ENCODE results near the gene MAP3K5. TPM values are rescaled to one million over a fixed set of nuclear protein-coding genes. Genes with fewer than 3 reads are reported as not detected.

Gene MAP3K5
- total RNA-seq, 4 donors from 2014 or later: 16.2 to 52.7 (median 34.8) TPM

- DNase-seq: no peak
- Histone ChIP-seq H3K27me3 (no peaks in the 10 kb centered on the region), H3K9me3 (no peaks in the 10 kb centered on the region), H3K4me3 (no peak overlapping the region), H3K4me1 (peaks cover 0 to 11% (median 7%) of the 10 kb centered on the region in 4 donors), H3K27ac (no peak overlapping the region), H3K36me3 (peaks cover 0 to 8% (median 3%) of the 10 kb centered on the region in 4 donors)
- WGBS, 2 donors (ENCODE audit: low coverage in 1 of 2): 86 to 87% methylated on average over 2 to 5 of the region's 5 CpGs
- intact Hi-C loops (cut with DNase I; ENCODE audit: low total_unique reads) (no loop called here), in situ Hi-C loops (cut with MboI; ENCODE audit: low pct_ligation_motif_present in 1 of 4, low pct_unique_long_range_greater_than_20kb in 1 of 4, low sequenced_read_pairs in 3 of 4) (loop anchor here in 3 of 4 donors (5.0 to 10.0 kb wide), 3 partner anchors 56 to 154 kb away; partner anchors contain the start of gene MAP3K5 (in 2 of the 3))
- no peak for TF ChIP-seq POLR2A (IDR thresholded peaks at IDR 0.05)
- TF ChIP-seq EP300 (IDR thresholded peaks at IDR 0.05; ENCODE audit: low read depth): no peak
- no peak for TF ChIP-seq POLR2AphosphoS5 (IDR thresholded peaks at IDR 0.05)
- no peak for TF ChIP-seq CTCF (IDR thresholded peaks at IDR 0.05)
These were observed 152.0 kb downstream of the MAP3K5 start for GRCh38 chr6:136640132-136640915.

- Histone ChIP-seq H3K27me3 (no peaks in the 10 kb centered on the region), H3K4me1 (peaks cover 0 to 11% (median 7%) of the 10 kb centered on the region in 4 donors), H3K36me3 (peaks cover 0 to 15% (median 3%) of the 10 kb centered on the region in 4 donors), H3K9me3 (no peaks in the 10 kb centered on the region), H3K27ac (no peak overlapping the region), H3K4me3 (no peak overlapping the region)
- in situ Hi-C loops (cut with MboI; ENCODE audit: low pct_ligation_motif_present in 1 of 4, low pct_unique_long_range_greater_than_20kb in 1 of 4, low sequenced_read_pairs in 3 of 4): loop anchor here in 3 of 4 donors (5.0 to 10.0 kb wide), 3 partner anchors 55 to 155 kb away; partner anchors contain the start of gene MAP3K5 (in 2 of the 3)
- intact Hi-C loops (cut with DNase I; ENCODE audit: low total_unique reads): loop anchor here (10.0 kb wide), 1 partner anchor 225 kb away; no protein-coding TSS in a partner anchor
- DNase-seq: no peak
- WGBS, 2 donors (ENCODE audit: low coverage in 1 of 2): 69 to 78% methylated on average over 2 to 3 of the region's 3 CpGs
- no peak for TF ChIP-seq POLR2AphosphoS5 (IDR thresholded peaks at IDR 0.05)
- no peak for TF ChIP-seq POLR2A (IDR thresholded peaks at IDR 0.05)
- TF ChIP-seq CTCF (IDR thresholded peaks at IDR 0.05): no peak
- TF ChIP-seq EP300 (IDR thresholded peaks at IDR 0.05; ENCODE audit: low read depth): no peak
These were observed 152.6 kb downstream of the MAP3K5 start for GRCh38 chr6:136639702-136640101.

- Histone ChIP-seq H3K27ac (no peak overlapping the region), H3K9me3 (no peaks in the 10 kb centered on the region), H3K27me3 (no peaks in the 10 kb centered on the region), H3K4me3 (no peak overlapping the region), H3K36me3 (peaks cover 0 to 22% (median 3%) of the 10 kb centered on the region in 4 donors), H3K4me1 (no peaks in the 10 kb centered on the region)
- TF ChIP-seq CTCF (IDR thresholded peaks at IDR 0.05) (no peak), POLR2A (IDR thresholded peaks at IDR 0.05) (no peak), POLR2AphosphoS5 (IDR thresholded peaks at IDR 0.05) (no peak), EP300 (IDR thresholded peaks at IDR 0.05; ENCODE audit: low read depth) (no peak)
- DNase-seq: no peak
- WGBS, 2 donors (ENCODE audit: low coverage in 1 of 2): 92 to 100% methylated on average over 2 to 4 of the region's 4 CpGs
- intact Hi-C loops (cut with DNase I; ENCODE audit: low total_unique reads): loop anchor here (10.0 kb wide), 1 partner anchor 229 kb away; no protein-coding TSS in a partner anchor
- in situ Hi-C loops (cut with MboI; ENCODE audit: low pct_ligation_motif_present in 1 of 4, low pct_unique_long_range_greater_than_20kb in 1 of 4, low sequenced_read_pairs in 3 of 4): no loop called here
These were observed 156.7 kb downstream of the MAP3K5 start for GRCh38 chr6:136635615-136636014.

- in situ Hi-C loops (cut with MboI; ENCODE audit: low pct_ligation_motif_present in 1 of 4, low pct_unique_long_range_greater_than_20kb in 1 of 4, low sequenced_read_pairs in 3 of 4): no loop called here
- Histone ChIP-seq H3K4me1 (no peaks in the 10 kb centered on the region), H3K36me3 (peaks cover 0 to 22% (median 3%) of the 10 kb centered on the region in 4 donors)
These were observed 158.9 kb downstream of the MAP3K5 start for GRCh38 chr6:136633355-136633754.

More at GRCh38 chr6:136633355-136633754, 158.9 kb downstream of the MAP3K5 start:
- Histone ChIP-seq H3K9me3 (no peaks in the 10 kb centered on the region), H3K27ac (no peak overlapping the region), H3K4me3 (no peak overlapping the region), H3K27me3 (no peaks in the 10 kb centered on the region)
- DNase-seq: no peak
- intact Hi-C loops (cut with DNase I; ENCODE audit: low total_unique reads): loop anchor here (10.0 kb wide), 1 partner anchor 231 kb away; no protein-coding TSS in a partner anchor
- WGBS, 2 donors (ENCODE audit: low coverage in 1 of 2): 71 to 85% methylated on average over 1 of the region's 1 CpG
- TF ChIP-seq POLR2A (IDR thresholded peaks at IDR 0.05) (no peak), EP300 (IDR thresholded peaks at IDR 0.05; ENCODE audit: low read depth) (no peak), POLR2AphosphoS5 (IDR thresholded peaks at IDR 0.05) (no peak), CTCF (IDR thresholded peaks at IDR 0.05) (no peak)
